SKM-1 treated with dmso at 0.1 percent for 144 hours (cell line): ENCODE measurements around the gene ZBTB34.

Source experiments
- DNase-seq: peaks from one replicate; lab custom pipeline; 2025; ENCODE audit not compliant: unreplicated experiment; lab: John Stamatoyannopoulos, UW

Gene ZBTB34

GRCh38 chr9:126842977-126843799 lies 17.3 kb upstream of the ZBTB34 start:
- no peak for DNase-seq

- no peak for DNase-seq
Measured at GRCh38 chr9:126844085-126844484, 16.4 kb upstream of the ZBTB34 start.

- DNase-seq, result no peak
Measured at GRCh38 chr9:126847051-126847450, 13.4 kb upstream of the ZBTB34 start.

- no peak for DNase-seq
Measured at GRCh38 chr9:126849591-126850225, 10.7 kb upstream of the ZBTB34 start.

- no peak for DNase-seq
Measured at GRCh38 chr9:126851286-126851880, 9.1 kb upstream of the ZBTB34 start.

- DNase-seq, result no peak
Measured at GRCh38 chr9:126852086-126852688, 8.3 kb upstream of the ZBTB34 start.

- DNase-seq, result no peak
Measured at GRCh38 chr9:126853667-126854066, 6.8 kb upstream of the ZBTB34 start.

- no peak for DNase-seq
Measured at GRCh38 chr9:126854734-126855133, 5.7 kb upstream of the ZBTB34 start.

GRCh38 chr9:126856326-126856877 lies 4.0 kb upstream of the ZBTB34 start:
- no peak for DNase-seq

GRCh38 chr9:126857261-126857960 lies 3.0 kb upstream of the ZBTB34 start:
- no peak for DNase-seq

- no peak for DNase-seq
Measured at GRCh38 chr9:126859111-126859510, 1.3 kb upstream of the ZBTB34 start.

- DNase-seq, result no peak
Measured at GRCh38 chr9:126860757-126861466, 473 bp downstream of the ZBTB34 start.

- peak; percentile 42 for DNase-seq
Measured at GRCh38 chr9:126861707-126862103, 1.3 kb downstream of the ZBTB34 start.

GRCh38 chr9:126862104-126862761 lies 1.8 kb downstream of the ZBTB34 start:
- DNase-seq, result peak; percentile 75

- no peak for DNase-seq
Measured at GRCh38 chr9:126864771-126865170, 4.3 kb downstream of the ZBTB34 start.

GRCh38 chr9:126869368-126869767 lies 8.9 kb downstream of the ZBTB34 start:
- no peak for DNase-seq

- DNase-seq, result no peak
Measured at GRCh38 chr9:126872516-126872915, 12.1 kb downstream of the ZBTB34 start.

GRCh38 chr9:126874546-126875314 lies 14.3 kb downstream of the ZBTB34 start:
- DNase-seq, result no peak
